SK-N-SH (cell line): ENCODE results near the gene SLC35C1. TPM values are rescaled to one million over a fixed set of nuclear protein-coding genes. Genes with fewer than 3 reads are reported as not detected.

Source experiments
- CTCF ChIA-PET: fragments of 300-600, 350-600 bp; formaldehyde crosslinking; extraction: SDS; loops from one replicate; lab custom pipeline; 2021; lab: Yijun Ruan, JAX
- POLR2A ChIA-PET: fragments of 350-600 bp; sonication (Branson Sonifier 250); formaldehyde crosslinking; extraction: SDS; loops from one replicate; lab custom pipeline; 2020; ENCODE audit warnings: antibody characterized with exemption, inconsistent platforms; lab: Yijun Ruan, JAX
- DNase-seq: peaks from one replicate; pipeline ENCODE4 v3.0.0; 2012
- H2AFZ ChIP-seq: fragments of 200-600 bp; sonication (generic); 2 replicates; pipeline ENCODE4 v1.8.1; 2016; ENCODE audit warnings: antibody characterized with exemption, mild to moderate bottlenecking, low read depth
- H3F3A ChIP-seq: fragments of 200-600 bp; sonication (generic); replicated peaks from 2 replicates; pipeline ENCODE3; 2016; ENCODE audit warnings: antibody characterized with exemption, mild to moderate bottlenecking; ENCODE audit not compliant: insufficient read depth
- H3K27ac ChIP-seq, 2 experiments: fragments of 200-500 bp in 1 of 2; fragments of 200-600 bp in 1 of 2; sonication (Bioruptor generic) in 1 of 2; sonication (generic), shearing (Covaris generic) in 1 of 2; 2 replicates each; pipeline versions ENCODE4 v1.5.1 to v1.6.1; 2014 to 2016; ENCODE audit warnings: low read depth in 2 of 2, inconsistent platforms in 1 of 2, low read length in 1 of 2, mild to moderate bottlenecking in 1 of 2, mixed read lengths in 1 of 2
- H3K27me3 ChIP-seq: fragments of 200-600 bp; sonication (generic), shearing (Covaris generic); 2 replicates; pipeline ENCODE4 v1.6.1; 2016; ENCODE audit warnings: mixed run types; ENCODE audit not compliant: insufficient read depth
- H3K36me3 ChIP-seq, 2 experiments: fragments of 200-500 bp in 1 of 2; fragments of 200-600 bp in 1 of 2; sonication (Bioruptor generic) in 1 of 2; sonication (generic) in 1 of 2; replicated peaks in 1 of 2; 2 replicates each; pipeline versions ENCODE3 to v1.5.1; 2014 to 2016; ENCODE audit warnings: low read length in 1 of 2, mild to moderate bottlenecking in 1 of 2; ENCODE audit not compliant: insufficient read depth in 2 of 2, control insufficient read depth in 1 of 2
- H3K4me1 ChIP-seq, 2 experiments: fragments of 200-500 bp in 1 of 2; fragments of 200-600 bp in 1 of 2; sonication (Bioruptor generic) in 1 of 2; sonication (generic), shearing (Covaris generic) in 1 of 2; 2 replicates each; pipeline versions ENCODE4 v1.5.1 to v1.6.1; 2014 to 2016; ENCODE audit warnings: low read depth in 1 of 2, low read length in 1 of 2, mixed run types in 1 of 2; ENCODE audit not compliant: insufficient read depth in 2 of 2, control insufficient read depth in 1 of 2
- H3K4me2 ChIP-seq: fragments of 200-600 bp; sonication (generic), shearing (Covaris generic); 2 replicates; pipeline ENCODE4 v1.6.1; 2017; ENCODE audit warnings: mixed run types
- H3K4me3 ChIP-seq, 2 experiments: fragments of 200-500 bp in 1 of 2; fragments of 200-600 bp in 1 of 2; sonication (Bioruptor generic) in 1 of 2; sonication (generic), shearing (Covaris generic) in 1 of 2; 2 replicates each; pipeline versions ENCODE4 v1.5.1 to v1.8.1; 2014 to 2016; ENCODE audit warnings: low read depth in 2 of 2, inconsistent platforms in 1 of 2, low read length in 1 of 2, mild to moderate bottlenecking in 1 of 2, mixed read lengths in 1 of 2, moderate library complexity in 1 of 2
- H3K79me2 ChIP-seq: fragments of 200-600 bp; sonication (generic); 2 replicates; pipeline ENCODE4 v1.8.1; 2017; ENCODE audit warnings: mild to moderate bottlenecking; ENCODE audit not compliant: insufficient read depth
- H3K9ac ChIP-seq: fragments of 200-600 bp; sonication (generic); 2 replicates; pipeline ENCODE4 v1.6.1; 2017; ENCODE audit warnings: mixed run types
- H3K9me2 ChIP-seq: fragments of 200-600 bp; sonication (generic); 2 replicates; pipeline ENCODE4 v1.6.1; 2017; ENCODE audit warnings: mixed run types
- H3K9me3 ChIP-seq: fragments of 200-600 bp; sonication (generic); 2 replicates; pipeline ENCODE4 v1.6.1; 2017; ENCODE audit warnings: mixed run types, mild to moderate bottlenecking, moderate library complexity
- H4K20me1 ChIP-seq: fragments of 200-600 bp; sonication (generic); 2 replicates; pipeline ENCODE4 v1.6.1; 2017; ENCODE audit warnings: mild to moderate bottlenecking, mixed run types; ENCODE audit not compliant: insufficient read depth
- CTCF ChIP-seq: fragments of 200-600 bp; sonication (generic); IDR thresholded peaks from 2 replicates; pipeline ENCODE4 v1.6.1; 2017; ENCODE audit warnings: antibody characterized with exemption, mild to moderate bottlenecking, moderate library complexity
- MEF2A ChIP-seq: IDR thresholded peaks from 2 replicates; pipeline ENCODE4 v1.4.0; 2012; ENCODE audit warnings: low read depth, borderline replicate concordance
- MXI1 ChIP-seq: IDR thresholded peaks from 2 replicates; pipeline ENCODE4 v1.6.1; 2012; ENCODE audit warnings: mild to moderate bottlenecking, low read depth, low read length, improper control_type of control experiment
- NFIC ChIP-seq: IDR thresholded peaks from 2 replicates; pipeline ENCODE4 v1.4.0; 2012; ENCODE audit warnings: borderline replicate concordance
- REST ChIP-seq: IDR thresholded peaks from 2 replicates; pipeline ENCODE4 v1.6.1; 2012; ENCODE audit warnings: mild to moderate bottlenecking, low read depth, low read length, moderate library complexity
- RXRA ChIP-seq: IDR thresholded peaks from 2 replicates; pipeline ENCODE4 v1.4.0; 2012; ENCODE audit warnings: low read depth, mild to moderate bottlenecking, borderline replicate concordance
- SIN3A ChIP-seq: IDR thresholded peaks from 2 replicates; pipeline ENCODE4 v1.6.1; 2012; ENCODE audit warnings: low read depth, mild to moderate bottlenecking, low read length, moderate library complexity, borderline replicate concordance
- USF1 ChIP-seq: IDR thresholded peaks from 2 replicates; pipeline ENCODE4 v1.4.0; 2012; ENCODE audit warnings: low read depth, borderline replicate concordance
- YY1 ChIP-seq: IDR thresholded peaks from 2 replicates; pipeline ENCODE4 v1.4.0; 2012; ENCODE audit warnings: low read depth, mild to moderate bottlenecking
- WGBS: methylation state at CpG from one replicate; pipeline ENCODE4 v1.1.6; 2017; ENCODE audit warnings: low lambda C conversion rate; 5-methylcytosine and 5-hydroxymethylcytosine counted together
- polyA plus RNA-seq, 3 experiments: library from polyadenylated mRNA; depleted of rRNA; stranded (reverse); fragments of >200 nt; gene quantifications; 2 replicates each; pipeline ENCODE4 v1.2.3, GENCODE V29; 2012

SLC35C1 gene
- polyA plus RNA-seq, 1 of the 3 experiments (the other 2 are of a cell fraction) = 6.2 TPM

- CTCF ChIA-PET = interaction anchor here (0.6 to 1.4 kb wide), 3 partner anchors 35 to 38 kb away, joined by 3 to 4 read pairs (median 3); no protein-coding TSS in a partner anchor
- TF ChIP-seq REST (no peak), MXI1 (no peak), MEF2A (no peak), YY1 (no peak), RXRA (no peak), SIN3A (no peak), CTCF (no peak), USF1 (no peak), NFIC (no peak)
- Histone ChIP-seq H3F3A (peaks cover 3% of the 10 kb centered on the region), H3K79me2 (peaks cover 45% of the 10 kb centered on the region), H3K9me3 (no peaks in the 10 kb centered on the region), H3K4me2 (peak overlapping the region; percentile 98), H3K4me1 (peaks cover 9 to 25% of the 10 kb centered on the region in 2 experiments; a peak in 2 of 4 replicates), H3K27ac (no peak overlapping the region), H3K9me2 (no peaks in the 10 kb centered on the region), H3K36me3 (peaks cover 11 to 32% of the 10 kb centered on the region in 2 experiments), H3K9ac (no peak overlapping the region), H3K4me3 (peak overlapping the region; percentile 66 to 95), H2AFZ (no peak overlapping the region), H3K27me3 (no peaks in the 10 kb centered on the region), H4K20me1 (peaks cover 41% of the 10 kb centered on the region)
- DNase-seq = no peak
- WGBS = 80% methylated on average over 6 of the region's 7 CpGs
- POLR2A ChIA-PET = no interaction called here
Measured at GRCh38 chr11:45806937-45807791, 2.2 kb downstream of the SLC35C1 start.
